GM19025 (cell line): ENCODE measurements around the gene RAD50.

ENCODE experiments used
- ATAC-seq: cut with Tn5 transposase; IDR thresholded peaks from one replicate; pipeline ENCODE4 v1.9.1; 2021; ENCODE audit warnings: mild to moderate bottlenecking, low read depth, moderate library complexity; ENCODE audit not compliant: unreplicated experiment

RAD50 gene

GRCh38 chr5:132658381-132659302, 101.9 kb downstream of the RAD50 start:
- no peak for ATAC-seq

DNA sequence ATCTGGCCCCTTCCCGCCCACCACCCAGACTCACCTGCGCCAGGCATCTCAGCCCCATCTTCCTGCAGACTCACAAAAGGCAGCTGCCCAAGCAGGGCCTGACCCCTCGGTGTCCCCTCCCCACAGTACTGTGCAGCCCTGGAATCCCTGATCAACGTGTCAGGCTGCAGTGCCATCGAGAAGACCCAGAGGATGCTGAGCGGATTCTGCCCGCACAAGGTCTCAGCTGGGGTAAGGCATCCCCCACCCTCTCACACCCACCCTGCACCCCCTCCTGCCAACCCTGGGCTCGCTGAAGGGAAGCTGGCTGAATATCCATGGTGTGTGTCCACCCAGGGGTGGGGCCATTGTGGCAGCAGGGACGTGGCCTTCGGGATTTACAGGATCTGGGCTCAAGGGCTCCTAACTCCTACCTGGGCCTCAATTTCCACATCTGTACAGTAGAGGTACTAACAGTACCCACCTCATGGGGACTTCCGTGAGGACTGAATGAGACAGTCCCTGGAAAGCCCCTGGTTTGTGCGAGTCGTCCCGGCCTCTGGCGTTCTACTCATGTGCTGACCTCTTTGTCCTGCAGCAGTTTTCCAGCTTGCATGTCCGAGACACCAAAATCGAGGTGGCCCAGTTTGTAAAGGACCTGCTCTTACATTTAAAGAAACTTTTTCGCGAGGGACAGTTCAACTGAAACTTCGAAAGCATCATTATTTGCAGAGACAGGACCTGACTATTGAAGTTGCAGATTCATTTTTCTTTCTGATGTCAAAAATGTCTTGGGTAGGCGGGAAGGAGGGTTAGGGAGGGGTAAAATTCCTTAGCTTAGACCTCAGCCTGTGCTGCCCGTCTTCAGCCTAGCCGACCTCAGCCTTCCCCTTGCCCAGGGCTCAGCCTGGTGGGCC, 103.1 kb downstream of the RAD50 start:
- no peak for ATAC-seq

- ATAC-seq: no peak
Observed at GRCh38 chr5:132661231-132662003, 104.6 kb downstream of the RAD50 start.

GRCh38 chr5:132662004-132662401, 105.2 kb downstream of the RAD50 start:
- ATAC-seq: no peak

- peak; percentile 47 for ATAC-seq
Observed at GRCh38 chr5:132662925-132663770, 106.4 kb downstream of the RAD50 start.

DNA sequence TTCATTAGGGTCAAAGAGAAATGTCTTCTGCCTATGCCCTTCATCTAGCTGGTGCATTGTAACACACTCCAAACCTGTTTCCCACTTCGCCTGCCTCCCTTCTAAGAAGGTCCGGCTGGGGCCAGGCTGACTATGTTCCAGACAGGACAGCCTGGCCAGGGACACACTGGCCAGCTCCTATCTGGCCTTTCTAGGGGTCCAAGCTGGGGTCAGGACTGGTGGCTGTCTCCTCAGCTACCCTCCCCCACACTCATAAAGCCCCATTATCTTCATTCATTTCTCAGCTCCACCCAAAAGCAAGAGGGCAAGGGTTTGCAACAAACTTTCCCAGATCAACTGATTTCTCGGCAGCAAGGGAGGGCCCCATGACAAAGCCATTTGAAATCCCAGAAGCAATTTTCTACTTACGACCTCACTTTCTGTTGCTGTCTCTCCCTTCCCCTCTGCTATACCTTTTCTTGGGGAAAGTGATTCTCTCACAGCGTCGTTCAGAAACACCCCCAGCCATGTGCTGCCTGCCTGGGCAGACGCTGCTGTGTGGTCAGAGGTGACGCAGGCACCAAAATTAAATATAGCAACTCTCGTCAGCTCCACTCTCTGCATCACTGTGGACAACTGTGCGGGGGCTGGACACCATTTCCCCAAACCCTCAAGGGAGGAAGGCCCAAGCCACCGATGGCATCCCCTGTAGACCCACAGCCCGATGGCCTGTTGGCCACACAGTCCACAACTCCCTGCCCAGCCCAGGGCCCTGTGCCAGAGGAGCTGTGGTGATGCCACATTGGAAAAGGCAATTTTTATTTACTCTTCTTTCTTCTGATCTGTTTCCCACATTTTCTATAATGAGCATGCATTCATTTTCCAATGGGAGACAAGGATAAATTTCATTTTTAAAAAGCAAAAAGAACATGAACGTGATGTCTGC, 107.3 kb downstream of the RAD50 start:
- peak; percentile 47 for ATAC-seq

DNA sequence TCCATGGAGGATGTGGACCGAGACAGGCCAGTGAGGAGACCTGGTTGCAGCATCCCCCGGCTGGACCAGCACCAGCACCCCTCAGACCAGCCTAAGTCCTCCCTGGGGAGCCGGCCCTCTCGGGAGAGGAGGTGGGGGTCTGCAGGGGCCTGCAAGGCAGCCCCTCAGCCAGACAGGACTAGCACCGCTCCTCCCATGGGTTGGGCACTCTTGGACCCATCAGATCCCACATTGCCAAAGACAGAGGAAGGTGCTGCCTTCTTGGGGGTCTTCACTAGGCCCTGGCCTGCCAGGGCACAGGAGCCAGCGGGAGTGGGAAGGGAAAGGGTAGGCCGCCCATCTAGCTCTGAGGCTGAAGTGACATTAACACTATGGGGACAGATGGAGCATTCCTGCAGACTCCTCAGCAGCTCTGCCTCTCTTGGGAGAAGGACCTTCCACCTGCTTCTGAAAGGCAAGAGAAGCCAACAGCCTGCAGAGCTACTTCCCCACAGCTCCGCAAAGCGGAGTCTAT, 108.0 kb downstream of the RAD50 start:
- no peak for ATAC-seq

DNA sequence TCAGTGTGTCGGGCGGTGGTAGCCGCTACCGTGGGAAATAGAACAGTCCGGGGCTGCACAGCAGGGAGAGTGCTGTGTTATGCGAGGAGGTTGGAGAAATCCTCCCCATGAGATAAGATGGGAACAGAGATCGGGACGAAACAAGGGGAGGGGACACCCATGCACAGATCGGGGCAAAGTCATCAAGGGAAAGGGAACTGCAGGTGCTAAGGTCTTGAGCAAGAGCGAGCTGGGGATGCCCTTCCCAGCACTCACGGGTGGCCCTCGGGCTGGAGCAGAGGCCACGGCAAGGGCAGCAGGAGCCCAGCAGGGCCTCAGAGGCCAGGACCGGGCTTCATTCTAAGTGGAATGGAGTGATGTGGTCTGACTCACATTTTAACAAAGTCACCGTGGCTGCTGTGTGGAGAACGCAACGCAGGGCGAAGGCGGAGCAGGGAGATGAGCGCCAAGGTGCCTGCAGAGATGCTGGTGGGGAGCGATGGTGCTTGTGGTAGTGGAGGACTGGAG, 108.8 kb downstream of the RAD50 start:
- ATAC-seq: no peak

- no peak for ATAC-seq
Observed at GRCh38 chr5:132666310-132667123, 109.7 kb downstream of the RAD50 start.

DNA sequence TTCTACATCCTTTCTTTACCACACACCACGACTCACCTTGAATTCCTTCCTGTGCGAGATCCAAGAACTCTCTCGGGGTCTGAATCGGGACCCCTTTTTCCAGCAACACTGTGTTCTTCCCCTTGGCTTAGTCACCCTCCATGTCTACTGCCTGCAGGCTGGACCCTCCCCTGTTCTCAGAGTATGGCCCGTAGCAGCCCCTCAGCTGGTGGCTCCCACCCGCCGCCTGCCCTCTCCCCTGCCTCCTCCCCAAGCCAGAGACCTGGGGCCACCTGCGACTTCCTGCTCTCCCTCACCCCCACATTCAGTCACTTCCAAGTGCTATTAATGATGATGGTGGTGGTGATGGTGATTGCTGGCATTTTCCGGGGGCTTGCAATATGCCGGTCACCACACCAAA, 110.5 kb downstream of the RAD50 start:
- no peak for ATAC-seq

- ATAC-seq: no peak
Observed at GRCh38 chr5:132667761-132668705, 111.3 kb downstream of the RAD50 start.

- no peak for ATAC-seq
Observed at GRCh38 chr5:132668706-132669454, 112.1 kb downstream of the RAD50 start.

- ATAC-seq: no peak
Observed at GRCh38 chr5:132669455-132669820, 112.7 kb downstream of the RAD50 start.

GRCh38 chr5:132669966-132670882, 113.4 kb downstream of the RAD50 start:
- ATAC-seq: no peak

GRCh38 chr5:132671000-132671399, 114.2 kb downstream of the RAD50 start:
- ATAC-seq: no peak
